ENCODE measurements around the gene LAMTOR4.

DNA sequence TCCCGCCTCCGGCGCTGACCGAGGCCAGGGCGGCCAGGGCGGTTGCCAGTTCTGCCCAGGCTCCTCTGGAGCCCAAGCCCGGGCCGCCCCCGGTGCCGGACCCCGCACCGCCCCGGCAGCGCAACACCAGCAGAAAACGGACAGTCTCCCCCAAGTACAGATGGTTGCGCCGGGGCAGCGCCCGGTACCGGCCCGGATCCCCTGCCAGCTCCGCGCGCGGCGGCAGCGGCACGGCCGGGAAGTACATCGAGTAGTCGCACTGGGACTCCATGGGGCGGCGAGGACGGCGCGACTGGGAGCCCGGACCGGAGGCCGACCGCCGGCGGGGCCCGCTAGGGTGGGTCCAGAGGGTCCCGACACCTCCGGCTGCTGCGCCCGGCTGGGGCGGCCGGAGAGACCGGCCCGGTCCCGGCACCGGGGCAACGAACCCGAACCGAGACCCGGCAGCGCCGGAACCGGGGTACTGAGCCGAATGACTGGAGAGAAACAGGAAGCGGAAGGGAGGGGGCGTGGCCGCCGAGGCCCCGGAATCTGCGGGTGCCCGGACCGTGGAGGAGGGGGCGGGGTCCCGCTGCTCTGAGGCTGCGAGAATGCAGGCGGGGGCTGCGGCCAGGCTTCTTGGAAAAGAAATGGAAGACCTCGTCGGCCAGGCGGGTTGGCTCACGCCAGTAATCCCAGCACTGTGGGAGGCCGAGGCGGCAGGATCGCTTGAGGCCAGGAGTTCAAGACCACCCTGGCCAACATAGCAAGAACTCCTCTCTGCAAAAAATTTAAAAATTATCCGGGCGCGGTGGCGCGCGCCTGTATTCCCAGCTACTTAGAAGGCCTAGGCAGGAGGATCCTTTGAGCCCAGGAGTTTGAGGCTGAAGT, 9.7 kb downstream of the LAMTOR4 start, which contains the start of gene TRAPPC14:
- no peak for TF ChIP-seq CTCF (IDR thresholded peaks at IDR 0.05)
- TF ChIP-seq POLR2A (IDR thresholded peaks at IDR 0.05): peak; percentile 26
- peak in 2 of 3 donors; percentile 26 to 41 for TF ChIP-seq POLR2AphosphoS5 (IDR thresholded peaks at IDR 0.05)

Data from breast epithelium (tissue), 3 donors.